Femur (tissue), 1 donor: ENCODE data around the gene REM1.

Source experiments
- DNase-seq: peaks from one replicate; pipeline ENCODE4 v3.0.0-alpha.2; 2017

REM1 gene

DNA sequence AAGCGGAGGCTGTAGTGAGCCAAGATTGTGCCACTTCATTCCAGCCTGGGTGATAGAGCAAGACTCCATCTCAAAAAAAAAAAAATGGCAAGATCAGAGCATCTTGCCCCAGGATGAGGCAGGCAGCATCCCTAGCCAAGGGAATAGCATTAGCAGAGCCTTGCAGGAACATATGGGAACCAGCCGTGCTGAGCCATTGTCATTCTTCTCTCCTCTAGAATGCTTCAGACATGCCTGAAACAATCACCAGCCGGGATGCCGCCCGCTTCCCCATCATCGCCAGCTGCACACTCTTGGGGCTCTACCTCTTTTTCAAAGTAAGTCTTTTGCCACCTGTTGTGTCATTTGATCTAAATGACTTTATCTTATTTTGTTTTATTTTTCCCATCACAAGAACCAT, 52.2 kb downstream of the REM1 start:
- no peak for DNase-seq
